ENCODE results near the gene USF2.

GRCh38 chr19:35295792-35296462 lies 27.2 kb downstream of the USF2 start:
- TF ChIP-seq CTCF (IDR thresholded peaks at IDR 0.05; ENCODE audit: poor library complexity) = no peak
- TF ChIP-seq EZH2 (IDR thresholded peaks at IDR 0.05; ENCODE audit: borderline replicate concordance) = no peak
- TF ChIP-seq EZH2phosphoT487 (IDR thresholded peaks at IDR 0.05; ENCODE audit: low read depth, severe bottlenecking, unreplicated experiment) = no peak

Data from hepatocyte (in vitro differentiated cells).